Measurements from ENCODE around the gene CEP152.

CEP152 gene

DNA sequence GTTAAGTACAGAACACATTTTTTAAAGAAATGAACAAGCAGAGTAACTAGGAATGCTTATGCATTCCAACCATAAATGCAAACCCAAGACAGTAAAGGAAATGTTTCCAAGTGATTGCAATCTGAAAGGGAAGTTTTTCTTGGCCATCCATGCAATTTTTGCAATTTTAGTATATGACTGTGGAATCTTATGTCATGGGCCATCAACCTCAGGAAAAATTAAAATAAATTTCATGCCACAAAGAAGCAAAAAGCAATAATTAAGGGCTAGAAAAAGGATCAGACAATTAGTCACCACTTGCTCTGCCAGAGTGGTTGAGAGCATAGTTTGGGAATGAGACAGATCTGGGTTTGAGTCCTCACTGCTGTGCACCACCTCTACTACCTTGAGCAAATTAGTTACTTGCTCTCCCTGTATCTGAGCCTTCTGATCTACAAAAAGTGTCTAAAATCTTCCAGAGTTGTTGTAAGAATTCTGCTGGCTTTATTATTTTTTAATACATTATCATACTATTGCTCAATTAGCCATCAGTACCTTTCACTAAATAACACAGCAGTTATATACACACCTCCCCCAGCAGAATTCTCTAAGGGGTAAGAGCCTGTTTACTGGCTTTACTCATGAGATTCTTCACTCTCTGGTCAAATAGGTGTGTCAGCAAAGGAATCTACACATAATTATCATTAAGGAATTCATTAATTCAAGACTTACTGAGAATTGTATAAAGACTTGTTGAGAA is 115.6 kb downstream of the CEP152 start:
- Histone ChIP-seq H3K9me3 (ENCODE audit: control insufficient read depth, insufficient read depth, low read length) (no peaks in the 10 kb centered on the region), H3K4me3 (ENCODE audit: low read depth, low read length) (no peak overlapping the region), H3K36me3 (ENCODE audit: control insufficient read depth, insufficient read depth, low read length) (no peaks in the 10 kb centered on the region), H3K4me1 (ENCODE audit: control insufficient read depth, insufficient read depth, low read length) (no peaks in the 10 kb centered on the region), H3K27me3 (ENCODE audit: control insufficient read depth, insufficient read depth, low read length) (no peaks in the 10 kb centered on the region), H3K9ac (ENCODE audit: low read depth, low read length) (no peak overlapping the region)

- Histone ChIP-seq H3K27me3 (ENCODE audit: control insufficient read depth, insufficient read depth, low read length) (no peaks in the 10 kb centered on the region), H3K4me1 (ENCODE audit: control insufficient read depth, insufficient read depth, low read length) (no peaks in the 10 kb centered on the region), H3K4me3 (ENCODE audit: low read depth, low read length) (no peak overlapping the region), H3K9me3 (ENCODE audit: control insufficient read depth, insufficient read depth, low read length) (no peaks in the 10 kb centered on the region), H3K36me3 (ENCODE audit: control insufficient read depth, insufficient read depth, low read length) (no peaks in the 10 kb centered on the region), H3K9ac (ENCODE audit: low read depth, low read length) (no peak overlapping the region)
These were observed 117.4 kb downstream of the CEP152 start for GRCh38 chr15:48693484-48693883.

DNA sequence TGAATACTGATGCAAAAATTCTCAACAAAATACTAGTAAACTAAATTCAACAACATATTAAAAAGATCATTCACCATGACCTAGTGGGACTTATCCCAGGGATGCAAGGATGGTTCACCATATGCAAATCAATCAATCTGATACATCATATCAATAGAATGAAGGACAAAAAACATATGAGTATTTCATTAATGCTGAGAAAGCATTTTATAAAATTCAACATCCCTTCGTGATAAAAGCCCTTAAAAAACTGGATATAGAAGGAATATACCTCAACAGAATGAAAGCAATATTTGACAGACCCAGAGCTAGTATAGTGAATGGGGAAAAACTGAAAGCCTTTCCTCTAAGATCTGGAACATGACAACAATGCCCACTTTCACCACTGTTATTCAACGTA is 122.4 kb downstream of the CEP152 start:
- H3K4me1 ChIP-seq (ENCODE audit: control insufficient read depth, insufficient read depth, low read length) = no peaks in the 10 kb centered on the region
- H3K9me3 ChIP-seq (ENCODE audit: control insufficient read depth, insufficient read depth, low read length) = no peaks in the 10 kb centered on the region
- H3K4me3 ChIP-seq (ENCODE audit: low read depth, low read length) = no peak overlapping the region
- no peak overlapping the region for H3K9ac ChIP-seq (ENCODE audit: low read depth, low read length)
- no peaks in the 10 kb centered on the region for H3K27me3 ChIP-seq (ENCODE audit: control insufficient read depth, insufficient read depth, low read length)
- H3K36me3 ChIP-seq (ENCODE audit: control insufficient read depth, insufficient read depth, low read length) = no peaks in the 10 kb centered on the region

Data from iPS-15b (cell line).